Omental fat pad (tissue), 4 donors: ENCODE data around the gene EXOC6B. TPM values are rescaled to one million over a fixed set of nuclear protein-coding genes. Genes with fewer than 3 reads are reported as not detected.

ENCODE experiments used
- ATAC-seq: fragments of 150-250 bp; one replicate; pipeline ENCODE4 v1.9.1; 2016; ENCODE audit warnings: mild to moderate bottlenecking, moderate library complexity; ENCODE audit not compliant: low FRiP score
- DNase-seq: peaks from one replicate; pipeline ENCODE4 v3.0.0-alpha.2; 2019; ENCODE audit warnings: low spot score
- total RNA-seq, 4 donors: library from RNA; depleted of rRNA; stranded (reverse); fragments of >200 nt; gene quantifications; one replicate each; pipeline ENCODE4 v1.1.0, GENCODE V29; 2016
- TF ChIP-seq, protein P1 (sequence below), 3 donors: fragments of 450-650 bp; IDR thresholded peaks; one replicate each; pipeline ENCODE4 v1.5.1; 2016 to 2017; ENCODE audit warnings: antibody characterized with exemption in 3 of 3, mild to moderate bottlenecking in 3 of 3, moderate library complexity in 2 of 3

Gene EXOC6B
- total RNA-seq, 4 donors from 2014 or later: 25.6 to 38.3 (median 30.1) TPM

DNA sequence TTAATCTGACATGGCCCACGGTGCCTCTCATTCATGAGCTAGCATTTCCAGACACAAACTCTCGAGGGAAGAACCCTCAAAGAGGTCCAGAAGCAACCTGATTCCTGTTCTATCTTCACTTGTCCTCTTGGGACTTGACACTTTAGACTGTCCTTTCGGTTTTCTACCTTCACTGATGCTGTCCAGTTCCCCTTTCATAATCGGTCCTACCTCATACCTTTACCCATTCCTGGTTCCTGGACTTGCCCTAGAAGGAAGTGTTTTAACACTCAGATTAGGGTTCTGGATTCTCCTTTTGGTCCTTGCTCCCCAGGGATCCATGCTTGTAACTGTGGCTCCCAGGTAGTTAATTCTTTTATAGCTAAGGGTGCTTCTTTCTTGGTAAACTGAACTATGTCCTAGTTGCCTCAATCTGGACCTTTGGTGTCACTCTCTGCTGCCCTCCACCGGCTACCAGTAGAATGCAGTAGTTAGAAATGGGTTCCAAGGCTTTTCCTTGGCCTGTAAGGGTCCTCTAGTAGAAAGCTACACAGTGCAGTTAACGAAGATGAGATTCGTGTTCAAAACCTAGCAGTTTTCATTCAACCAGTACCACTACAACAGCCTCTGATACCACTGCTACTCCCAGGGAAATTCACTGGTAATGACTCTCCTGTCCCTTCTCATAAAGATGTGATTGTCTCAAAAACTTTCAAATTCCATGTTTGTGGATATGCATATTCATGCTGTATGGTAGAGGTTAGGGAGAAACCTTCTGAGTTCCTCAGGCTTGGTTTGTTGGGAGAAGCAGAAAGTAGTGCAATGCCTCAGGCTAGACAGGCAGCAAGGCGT, 500.0 kb downstream of the EXOC6B start:
- TF ChIP-seq, protein P1, sequence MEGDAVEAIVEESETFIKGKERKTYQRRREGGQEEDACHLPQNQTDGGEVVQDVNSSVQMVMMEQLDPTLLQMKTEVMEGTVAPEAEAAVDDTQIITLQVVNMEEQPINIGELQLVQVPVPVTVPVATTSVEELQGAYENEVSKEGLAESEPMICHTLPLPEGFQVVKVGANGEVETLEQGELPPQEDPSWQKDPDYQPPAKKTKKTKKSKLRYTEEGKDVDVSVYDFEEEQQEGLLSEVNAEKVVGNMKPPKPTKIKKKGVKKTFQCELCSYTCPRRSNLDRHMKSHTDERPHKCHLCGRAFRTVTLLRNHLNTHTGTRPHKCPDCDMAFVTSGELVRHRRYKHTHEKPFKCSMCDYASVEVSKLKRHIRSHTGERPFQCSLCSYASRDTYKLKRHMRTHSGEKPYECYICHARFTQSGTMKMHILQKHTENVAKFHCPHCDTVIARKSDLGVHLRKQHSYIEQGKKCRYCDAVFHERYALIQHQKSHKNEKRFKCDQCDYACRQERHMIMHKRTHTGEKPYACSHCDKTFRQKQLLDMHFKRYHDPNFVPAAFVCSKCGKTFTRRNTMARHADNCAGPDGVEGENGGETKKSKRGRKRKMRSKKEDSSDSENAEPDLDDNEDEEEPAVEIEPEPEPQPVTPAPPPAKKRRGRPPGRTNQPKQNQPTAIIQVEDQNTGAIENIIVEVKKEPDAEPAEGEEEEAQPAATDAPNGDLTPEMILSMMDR (IDR thresholded peaks at IDR 0.05): no peak
- DNase-seq (no peak), ATAC-seq (no peak)

DNA sequence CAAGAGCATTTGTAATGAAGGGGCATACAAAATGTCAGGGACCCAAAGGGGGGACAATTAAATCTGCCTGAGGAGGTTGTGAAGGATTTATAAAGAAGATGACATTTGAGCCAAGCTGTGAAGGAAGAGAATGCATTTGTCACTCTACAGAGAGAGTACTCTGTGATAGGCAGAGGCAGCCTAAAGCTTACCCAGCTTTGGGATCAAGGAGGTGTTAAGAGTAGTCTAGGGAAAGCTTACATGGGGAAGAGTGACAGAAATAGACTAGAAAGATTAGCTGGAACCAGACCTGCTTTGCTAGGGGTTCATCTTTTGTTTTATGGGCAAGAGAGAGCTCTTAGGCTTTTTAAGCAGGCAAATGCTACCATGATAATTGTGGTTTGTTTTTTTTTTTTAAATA, 509.1 kb downstream of the EXOC6B start:
- DNase-seq: no peak
- ATAC-seq: no peak

DNA sequence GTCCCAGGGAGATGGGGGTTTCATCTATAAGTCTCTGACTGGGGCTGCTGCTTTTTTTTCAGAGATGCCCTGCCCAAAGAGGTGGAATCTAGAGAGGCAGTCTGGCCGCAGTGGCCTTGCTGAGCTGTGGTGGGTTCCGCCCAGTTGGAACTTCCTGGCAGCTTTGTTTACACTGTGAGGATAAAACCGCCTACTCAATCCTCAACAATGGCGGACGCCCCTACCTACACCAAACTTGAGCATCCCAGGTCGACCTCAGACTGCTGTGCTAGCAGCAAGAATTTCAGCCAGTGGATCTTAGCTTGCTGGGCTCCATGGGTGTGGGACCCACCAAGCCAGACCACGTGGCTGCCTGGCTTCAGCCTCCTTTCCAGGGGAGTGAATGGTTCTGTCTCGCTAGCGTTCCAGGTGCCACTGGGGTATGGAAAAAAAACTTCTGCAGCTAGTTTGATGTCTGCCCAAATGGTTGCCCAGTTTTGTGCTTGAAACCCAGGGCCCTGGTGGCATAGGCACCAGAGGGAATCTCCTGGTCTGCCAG, 525.6 kb downstream of the EXOC6B start:
- no peak for ATAC-seq
- TF ChIP-seq, protein P1 (IDR thresholded peaks at IDR 0.05): no peak

More for the DNA sequence above, 509.1 kb downstream of the EXOC6B start:
- TF ChIP-seq, protein P1 (IDR thresholded peaks at IDR 0.05): no peak

DNA sequence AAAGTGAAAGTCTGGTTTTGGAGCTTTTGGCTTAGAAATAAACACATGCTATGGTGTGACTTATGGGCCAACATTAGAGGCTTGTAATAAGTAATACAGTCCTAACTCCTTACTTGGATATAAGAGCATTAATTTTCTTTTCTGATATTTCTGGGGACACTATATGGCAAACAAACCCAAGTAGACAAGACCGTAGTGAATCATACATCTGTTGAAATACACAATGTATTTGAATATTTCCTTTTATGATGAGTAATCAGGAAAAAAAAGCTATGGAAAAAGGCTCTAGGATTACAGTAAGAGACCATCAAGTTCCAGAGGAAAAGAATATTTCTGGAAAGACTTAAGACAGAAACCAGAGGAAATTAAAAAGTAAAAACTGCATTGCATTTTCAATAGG, 532.2 kb downstream of the EXOC6B start:
- ATAC-seq (no peak), DNase-seq (no peak)
- TF ChIP-seq, protein P1 (IDR thresholded peaks at IDR 0.05): no peak

More for the DNA sequence above, 525.6 kb downstream of the EXOC6B start:
- no peak for DNase-seq

DNA sequence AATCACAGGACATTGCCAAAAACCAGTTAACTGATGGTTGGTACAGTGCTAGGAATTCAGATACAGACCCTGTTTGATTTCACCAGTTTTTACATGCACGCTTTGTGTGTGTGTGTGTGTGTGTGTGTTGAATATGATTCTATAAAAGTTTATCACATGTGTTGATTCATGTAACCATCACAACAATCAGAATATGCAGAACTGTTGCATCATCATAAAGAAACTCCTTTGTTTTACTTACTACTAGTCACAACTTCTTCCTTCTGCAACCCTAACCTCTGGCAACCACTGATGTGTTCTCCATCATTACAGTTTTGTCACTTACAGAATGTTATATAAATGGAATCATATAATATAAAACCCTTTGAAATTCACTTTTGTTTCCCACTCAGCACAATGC, 533.4 kb downstream of the EXOC6B start:
- ATAC-seq (no peak), DNase-seq (no peak)
- TF ChIP-seq, protein P1 (IDR thresholded peaks at IDR 0.05): no peak

DNA sequence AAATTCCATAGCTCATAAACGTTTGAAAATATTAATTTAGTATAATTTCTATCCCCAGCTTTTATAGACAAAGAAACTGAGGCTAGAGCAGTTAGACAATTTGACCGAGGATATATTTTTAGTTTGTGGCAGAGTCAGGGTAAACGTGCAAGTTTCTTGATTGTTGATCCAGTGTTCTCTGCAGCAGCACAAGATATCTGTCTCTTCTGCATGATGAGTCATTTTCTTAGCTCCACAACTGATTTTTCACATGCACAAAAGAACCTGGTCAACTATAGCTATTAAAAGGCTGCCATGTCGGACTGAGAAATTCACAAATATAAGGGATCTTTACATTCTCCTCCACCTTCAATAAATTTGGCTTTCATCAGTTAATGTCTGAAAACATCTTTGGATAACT, 534.8 kb downstream of the EXOC6B start:
- DNase-seq: no peak
- TF ChIP-seq, protein P1 (IDR thresholded peaks at IDR 0.05): no peak
- ATAC-seq: no peak

DNA sequence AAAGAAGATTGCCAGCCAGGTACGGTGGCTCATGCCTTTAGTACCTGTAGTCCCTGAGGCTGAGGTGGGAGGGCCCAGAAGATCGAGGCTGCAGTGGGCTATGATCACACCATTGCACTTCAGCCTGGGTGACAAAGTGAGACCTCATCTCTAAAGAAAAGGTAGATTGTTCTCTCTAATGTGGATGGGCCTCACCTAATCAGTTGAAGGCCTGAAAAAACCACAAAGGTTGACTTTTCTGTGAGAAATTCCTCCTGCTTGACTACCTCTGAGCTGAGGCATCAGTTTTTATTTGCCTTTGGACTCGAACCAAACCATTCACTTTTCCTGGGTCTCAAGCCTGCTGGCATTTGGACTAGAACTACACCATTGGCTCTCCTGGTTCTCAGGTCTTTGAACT, 536.1 kb downstream of the EXOC6B start:
- ATAC-seq (no peak), DNase-seq (no peak)
- TF ChIP-seq, protein P1 (IDR thresholded peaks at IDR 0.05): no peak
